HG03095 (cell line): Measurements from ENCODE around the gene RNF44.

ENCODE experiments used
- ATAC-seq: cut with Tn5 transposase; IDR thresholded peaks from one replicate; pipeline ENCODE4 v1.9.1; 2021; ENCODE audit warnings: moderate library complexity; ENCODE audit not compliant: unreplicated experiment

Gene RNF44

GRCh38 chr5:176536902-176537553 is at the start of gene RNF44:
TSS of gene RNF44 (minus strand) at chr5:176537402. CDS start at chr5:176532472, 4,930 bp downstream.
- ATAC-seq = peak; percentile 50

- ATAC-seq = no peak
Measured at GRCh38 chr5:176583076-176583475, 45.9 kb upstream of the RNF44 start.

- no peak for ATAC-seq
Measured at GRCh38 chr5:176581361-176581760, 44.2 kb upstream of the RNF44 start.

- ATAC-seq = no peak
Measured at GRCh38 chr5:176579323-176579722, 42.1 kb upstream of the RNF44 start.

GRCh38 chr5:176578391-176578808 is 41.2 kb upstream of the RNF44 start:
- no peak for ATAC-seq

GRCh38 chr5:176577312-176578176 is 40.3 kb upstream of the RNF44 start:
- ATAC-seq = no peak

- ATAC-seq = no peak
Measured at GRCh38 chr5:176575488-176576422, 38.6 kb upstream of the RNF44 start.

- no peak for ATAC-seq
Measured at GRCh38 chr5:176575066-176575465, 37.9 kb upstream of the RNF44 start.

- no peak for ATAC-seq
Measured at GRCh38 chr5:176574297-176574591, 37.0 kb upstream of the RNF44 start.

GRCh38 chr5:176573564-176574296 is 36.5 kb upstream of the RNF44 start:
- ATAC-seq = no peak

GRCh38 chr5:176570044-176570443 is 32.8 kb upstream of the RNF44 start:
- no peak for ATAC-seq

- no peak for ATAC-seq
Measured at GRCh38 chr5:176568657-176569056, 31.5 kb upstream of the RNF44 start.

GRCh38 chr5:176565760-176566288 is 28.6 kb upstream of the RNF44 start:
- ATAC-seq = no peak

- no peak for ATAC-seq
Measured at GRCh38 chr5:176564002-176564401, 26.8 kb upstream of the RNF44 start.

- ATAC-seq = no peak
Measured at GRCh38 chr5:176562189-176562588, 25.0 kb upstream of the RNF44 start.

- no peak for ATAC-seq
Measured at GRCh38 chr5:176561259-176561658, 24.1 kb upstream of the RNF44 start.

GRCh38 chr5:176560364-176560763 is 23.2 kb upstream of the RNF44 start:
- no peak for ATAC-seq

GRCh38 chr5:176559683-176560082 is 22.5 kb upstream of the RNF44 start:
- no peak for ATAC-seq

- no peak for ATAC-seq
Measured at GRCh38 chr5:176557846-176558245, 20.6 kb upstream of the RNF44 start.
